Kidney epithelial cell (primary cell): ENCODE data around the gene CDH13. TPM values are rescaled to one million over a fixed set of nuclear protein-coding genes. Genes with fewer than 3 reads are reported as not detected.

Experiments
- DNase-seq: peaks from one replicate; pipeline ENCODE4 v3.0.0-alpha.2; 2010; ENCODE audit warnings: low read depth
- H3K27me3 ChIP-seq: 2 replicates; pipeline ENCODE4 v1.6.0; 2011; ENCODE audit warnings: low read length; ENCODE audit not compliant: control insufficient read depth, insufficient read depth
- H3K36me3 ChIP-seq: 2 replicates; pipeline ENCODE4 v1.5.1; 2011; ENCODE audit warnings: low read length; ENCODE audit not compliant: control insufficient read depth, insufficient read depth
- H3K4me3 ChIP-seq: 2 replicates; pipeline ENCODE4 v1.5.1; 2011; ENCODE audit warnings: low read depth, mild to moderate bottlenecking, control low read depth, low read length
- CTCF ChIP-seq: IDR thresholded peaks from 2 replicates; pipeline ENCODE4 v1.5.1; 2011; ENCODE audit warnings: mild to moderate bottlenecking, moderate library complexity, low read length, control low read depth, inconsistent platforms; ENCODE audit not compliant: insufficient read depth, poor library complexity, severe bottlenecking
- total RNA-seq: library from RNA; depleted of rRNA; stranded (reverse); fragments of >200 nt; gene quantifications from 2 replicates; pipeline ENCODE4 v1.2.3, GENCODE V29; 2015

CDH13 gene
- total RNA-seq, 1 donor from 2014 or later = 32.8 TPM

DNA sequence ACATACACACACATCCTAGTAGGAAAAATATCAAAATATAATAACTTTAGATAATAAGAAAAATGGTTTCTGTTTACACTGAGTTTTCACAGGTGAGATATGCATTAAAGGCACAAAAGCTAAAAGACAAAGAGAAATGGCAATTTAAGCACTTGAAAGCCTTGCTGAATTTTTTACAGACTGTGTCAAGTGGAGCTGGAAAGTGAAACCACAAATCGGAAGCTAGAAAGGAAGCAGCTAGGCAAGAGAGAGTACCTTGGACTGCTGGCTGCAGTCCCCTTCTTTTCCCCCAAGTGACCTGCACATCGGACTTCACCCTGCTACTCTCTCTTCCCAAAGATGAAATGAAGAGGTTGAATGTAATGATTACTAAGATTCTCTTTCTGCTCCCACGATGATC lies 135.1 kb downstream of the CDH13 start:
- DNase-seq = no peak
- H3K36me3 ChIP-seq = no peaks in the 10 kb centered on the region
- H3K27me3 ChIP-seq = no peaks in the 10 kb centered on the region
- TF ChIP-seq CTCF = no peak
- H3K4me3 ChIP-seq = no peak overlapping the region

- Histone ChIP-seq H3K36me3 (no peaks in the 10 kb centered on the region), H3K27me3 (no peaks in the 10 kb centered on the region), H3K4me3 (no peak overlapping the region)
- DNase-seq = no peak
- no peak for TF ChIP-seq CTCF
Measured at GRCh38 chr16:82763371-82763770, 136.6 kb downstream of the CDH13 start.

- H3K4me3 ChIP-seq = no peak overlapping the region
- no peak for TF ChIP-seq CTCF
- H3K27me3 ChIP-seq = no peaks in the 10 kb centered on the region
- no peak for DNase-seq
- no peaks in the 10 kb centered on the region for H3K36me3 ChIP-seq
Measured at GRCh38 chr16:82767198-82767597, 140.4 kb downstream of the CDH13 start.

DNA sequence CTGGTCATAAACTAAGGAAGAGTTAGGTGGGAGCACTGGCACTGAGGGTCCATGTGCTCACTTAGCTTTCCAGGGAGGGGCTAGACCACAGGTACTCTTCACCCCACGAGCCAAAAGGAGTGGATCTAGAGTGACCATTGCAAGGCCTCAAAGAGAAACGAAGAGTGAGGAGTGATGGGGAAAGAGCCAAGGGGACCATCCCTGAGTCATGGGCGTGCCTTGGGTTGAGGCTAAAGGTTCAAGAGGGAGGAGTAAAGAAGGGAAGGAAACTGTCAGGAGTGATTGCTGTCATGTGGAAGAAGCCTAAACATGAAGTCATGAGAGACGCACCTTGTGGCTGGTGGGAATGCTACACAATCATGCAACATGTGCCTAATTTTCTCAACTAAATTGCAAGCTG lies 141.0 kb downstream of the CDH13 start:
- DNase-seq = no peak
- Histone ChIP-seq H3K27me3 (no peaks in the 10 kb centered on the region), H3K4me3 (no peak overlapping the region), H3K36me3 (no peaks in the 10 kb centered on the region)
- TF ChIP-seq CTCF = no peak

DNA sequence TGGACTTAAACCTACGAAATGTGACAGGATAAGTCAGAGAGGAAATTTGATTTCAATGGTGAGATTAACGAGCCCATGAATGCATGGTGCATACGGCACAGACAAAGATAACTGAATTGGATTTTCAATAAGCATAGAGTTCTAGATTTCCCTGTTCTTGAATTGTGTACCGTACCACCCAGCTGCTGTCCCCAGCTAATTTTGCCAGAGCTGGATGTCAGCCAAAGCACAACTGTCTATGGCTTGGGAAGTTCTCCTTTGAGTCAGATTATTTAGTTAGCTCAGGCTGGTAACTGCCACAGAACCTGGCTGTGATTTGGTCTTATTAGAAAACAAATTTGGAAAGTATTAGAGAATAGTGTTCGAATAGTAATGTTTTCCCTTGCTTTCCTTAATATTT lies 143.1 kb downstream of the CDH13 start:
- Histone ChIP-seq H3K27me3 (no peaks in the 10 kb centered on the region), H3K36me3 (no peaks in the 10 kb centered on the region), H3K4me3 (no peak overlapping the region)
- no peak for TF ChIP-seq CTCF
- no peak for DNase-seq

DNA sequence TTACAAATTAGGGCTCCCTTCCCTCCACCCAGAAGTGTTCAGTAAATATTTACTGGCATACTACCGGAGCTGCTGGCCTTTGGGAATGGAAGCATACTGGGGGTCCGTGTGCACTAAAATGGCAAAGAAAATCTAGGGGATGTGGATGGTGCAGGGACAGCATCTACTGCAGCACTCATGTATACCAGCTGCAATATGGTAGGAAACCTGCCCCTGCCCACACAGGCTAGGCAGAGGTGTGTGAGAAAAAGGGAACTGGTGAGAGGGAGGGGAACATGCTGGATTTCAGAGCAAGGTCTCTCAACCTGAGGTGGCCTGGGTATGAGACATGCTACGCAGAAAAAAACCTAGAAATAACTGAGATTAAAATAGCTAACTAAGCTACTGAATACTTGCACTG lies 145.4 kb downstream of the CDH13 start:
- H3K4me3 ChIP-seq = no peak overlapping the region
- H3K27me3 ChIP-seq = no peaks in the 10 kb centered on the region
- H3K36me3 ChIP-seq = no peaks in the 10 kb centered on the region
- TF ChIP-seq CTCF = no peak
- DNase-seq = no peak
